Endothelial cell of umbilical vein (primary cell): Measurements from ENCODE around the gene NRXN3. TPM values are rescaled to one million over a fixed set of nuclear protein-coding genes. Genes with fewer than 3 reads are reported as not detected.

Source experiments
- BruUV-seq: library from RNA; stranded (reverse); fragments of 400-500 nt; replicated peaks from 2 replicates; lab custom pipeline; 2021; lab: Mats Ljungman, UMichigan
- CTCF ChIA-PET: fragments of 300-600, 350-600 bp; sonication (Branson Sonifier 250); formaldehyde crosslinking; loops from one replicate; lab custom pipeline; 2021; ENCODE audit warnings: antibody characterized with exemption, inconsistent platforms; lab: Charles Lee
- POLR2A ChIA-PET: fragments of 300-600, 350-600 bp; sonication (Branson Sonifier 250); formaldehyde crosslinking; loops from one replicate; lab custom pipeline; 2021; ENCODE audit warnings: antibody characterized with exemption, inconsistent platforms; lab: Charles Lee
- DNase-seq: peaks from one replicate; pipeline ENCODE4 v3.0.0-alpha.2; 2011; ENCODE audit warnings: low read depth, low spot score
- FAIRE-seq: peaks from 2 replicates; lab custom pipeline; 2011; peaks lifted over from hg19 to GRCh38; lab: Jason Lieb, UNC
- H2AFZ ChIP-seq: 2 replicates; pipeline ENCODE4 v1.6.0; 2012; ENCODE audit warnings: low read depth, low read length, control low read depth, inconsistent platforms
- H3K27ac ChIP-seq: 2 replicates; pipeline ENCODE4 v1.5.1; 2011; ENCODE audit warnings: low read depth, mild to moderate bottlenecking, control low read depth, low read length, moderate library complexity; ENCODE audit not compliant: insufficient read depth
- H3K27me3 ChIP-seq, 2 experiments: 2 replicates each; pipeline versions ENCODE4 v1.6.0 to v1.6.1; 2011; ENCODE audit warnings: low read length in 2 of 2, mixed read lengths in 1 of 2; ENCODE audit not compliant: control insufficient read depth in 2 of 2, insufficient read depth in 2 of 2
- H3K36me3 ChIP-seq, 2 experiments: 2 replicates in 1 of 2; 3 replicates in 1 of 2; pipeline ENCODE4 v1.5.1; 2011; ENCODE audit warnings: low read length in 2 of 2, mild to moderate bottlenecking in 1 of 2, moderate library complexity in 1 of 2; ENCODE audit not compliant: control insufficient read depth in 2 of 2, insufficient read depth in 2 of 2; ENCODE audit errors: extremely low read depth in 1 of 2
- H3K4me1 ChIP-seq: 3 replicates; pipeline ENCODE4 v1.5.1; 2011; ENCODE audit warnings: mild to moderate bottlenecking, low read length; ENCODE audit not compliant: control insufficient read depth, insufficient read depth; ENCODE audit errors: extremely low read depth
- H3K4me2 ChIP-seq: 2 replicates; pipeline ENCODE4 v1.6.1; 2011; ENCODE audit warnings: low read length, control low read depth, mixed read lengths; ENCODE audit not compliant: insufficient read depth
- H3K4me3 ChIP-seq, 3 experiments: fragments of 200-600 bp in 1 of 3; sonication (generic), shearing (Covaris generic) in 1 of 3; replicated peaks in 1 of 3; 2 replicates each; pipeline ENCODE4 v1.5.1; 2011 to 2016; ENCODE audit warnings: control low read depth in 3 of 3, low read length in 3 of 3, mild to moderate bottlenecking in 2 of 3, inconsistent platforms in 1 of 3, low read depth in 1 of 3, moderate library complexity in 1 of 3; ENCODE audit not compliant: insufficient read depth in 1 of 3
- H3K79me2 ChIP-seq: 2 replicates; pipeline ENCODE4 v1.6.0; 2012; ENCODE audit warnings: low read length, inconsistent platforms; ENCODE audit not compliant: control insufficient read depth, insufficient read depth
- H3K9ac ChIP-seq: replicated peaks from 2 replicates; pipeline ENCODE3; 2011; ENCODE audit warnings: low read length, control low read depth; ENCODE audit not compliant: insufficient read depth; ENCODE audit errors: extremely low read depth
- H3K9me1 ChIP-seq: replicated peaks from 3 replicates; pipeline ENCODE4 v1.6.0; 2011; ENCODE audit warnings: mild to moderate bottlenecking, low read length; ENCODE audit not compliant: control insufficient read depth, insufficient read depth; ENCODE audit errors: extremely low read depth
- H3K9me3 ChIP-seq: replicated peaks from 2 replicates; pipeline ENCODE4 v1.5.1; 2012; ENCODE audit warnings: low read length, inconsistent platforms; ENCODE audit not compliant: control insufficient read depth, insufficient read depth
- H4K20me1 ChIP-seq: replicated peaks from 2 replicates; pipeline ENCODE3; 2011; ENCODE audit warnings: mild to moderate bottlenecking, low read length; ENCODE audit not compliant: control insufficient read depth, insufficient read depth; ENCODE audit errors: extremely low read depth
- CTCF ChIP-seq, 2 donors: IDR thresholded peaks; 1 replicate in 1 of 2; 2 replicates in 1 of 2; pipeline ENCODE4 v1.5.1; 2011; ENCODE audit warnings: low read length in 2 of 2, mild to moderate bottlenecking in 2 of 2, moderate library complexity in 2 of 2, control low read depth in 1 of 2, inconsistent platforms in 1 of 2, low read depth in 1 of 2; ENCODE audit not compliant: insufficient read depth in 1 of 2; ENCODE audit errors: extremely low read depth in 1 of 2
- EZH2 ChIP-seq: IDR thresholded peaks from 2 replicates; pipeline ENCODE4 v1.6.1; 2012; ENCODE audit warnings: borderline replicate concordance, low read depth, mild to moderate bottlenecking, moderate library complexity, low read length, inconsistent platforms; ENCODE audit not compliant: severe bottlenecking
- FOS ChIP-seq: IDR thresholded peaks from 2 replicates; pipeline ENCODE4 v1.6.1; 2011; ENCODE audit warnings: mild to moderate bottlenecking, low read length, moderate library complexity, borderline replicate concordance; ENCODE audit not compliant: insufficient read depth
- GATA2 ChIP-seq: IDR thresholded peaks from 2 replicates; pipeline ENCODE4 v1.7.0; 2011; ENCODE audit warnings: low read depth, mild to moderate bottlenecking, moderate library complexity, mixed read lengths, low read length; ENCODE audit not compliant: insufficient read length, insufficient read depth
- JUN ChIP-seq: IDR thresholded peaks from 2 replicates; pipeline ENCODE4 v1.6.1; 2011; ENCODE audit warnings: borderline replicate concordance, low read depth; ENCODE audit not compliant: insufficient read length, insufficient read depth
- MAX ChIP-seq: IDR thresholded peaks from 2 replicates; pipeline ENCODE4 v1.6.1; 2011; ENCODE audit not compliant: insufficient read depth, insufficient read length
- MYC ChIP-seq: IDR thresholded peaks from one replicate; pipeline ENCODE4 v1.6.1; 2011; ENCODE audit warnings: mild to moderate bottlenecking, low read depth, low read length
- POLR2A ChIP-seq: IDR thresholded peaks from 2 replicates; pipeline ENCODE4 v1.6.1; 2012; ENCODE audit warnings: low read depth, mild to moderate bottlenecking, control low read depth, low read length
- POLR2AphosphoS5 ChIP-seq: IDR thresholded peaks from 2 replicates; pipeline ENCODE4 v1.6.1; 2012; ENCODE audit warnings: low read depth, mild to moderate bottlenecking, control low read depth, low read length, moderate library complexity; ENCODE audit not compliant: insufficient read depth
- dilution Hi-C: fragments of 300-500 bp; cut with MboI; formaldehyde crosslinking; loops from one replicate; pipeline ENCODE4 v1.15.0; 2019; ENCODE audit warnings: low sequenced_read_pairs; ENCODE audit not compliant: extremely low pct_ligation_motif_present
- intact Hi-C: fragments of 100-400 bp; cut with micrococcal nuclease; formaldehyde crosslinking; loops from one replicate; pipeline ENCODE4 v1.10.0; 2022
- polyA plus RNA-seq, 4 experiments: library from polyadenylated mRNA; depleted of rRNA in 3 of 4; stranded (reverse) in 3 of 4; unstranded in 1 of 4; fragments of >200 nt; gene quantifications; 2 replicates each; pipeline versions ENCODE4 v1.2.1 to v1.2.3, GENCODE V29; 2011 to 2012; ENCODE audit warnings: missing spikeins in 1 of 4
- total RNA-seq: library from RNA; stranded (reverse); gene quantifications from 2 replicates; pipeline ENCODE4 v1.2.3, GENCODE V29; 2021

Gene NRXN3
- total and polyA plus RNA-seq, 2 donors (not counting 3 experiments of a cell fraction or from before 2014, with no cell fraction given): 0.72 to 4.2 TPM

- Histone ChIP-seq H3K36me3 (no peaks in the 10 kb centered on the region), H2AFZ (no peak overlapping the region), H4K20me1 (no peaks in the 10 kb centered on the region), H3K79me2 (no peaks in the 10 kb centered on the region), H3K4me3 (no peak overlapping the region), H3K4me2 (no peak overlapping the region), H3K9ac (no peak overlapping the region), H3K27me3 (no peaks in the 10 kb centered on the region), H3K9me3 (peaks cover 5% of the 10 kb centered on the region), H3K9me1 (no peaks in the 10 kb centered on the region), H3K4me1 (no peaks in the 10 kb centered on the region), H3K27ac (no peak overlapping the region)
- ChIA-PET CTCF (no interaction called here), POLR2A (interaction anchor here (0.7 kb wide), 1 partner anchor 592 kb away, joined by 3 read pairs; no protein-coding TSS in a partner anchor)
- intact Hi-C loops: no loop called here
- FAIRE-seq (no peak), DNase-seq (no peak)
- no peak for TF ChIP-seq MYC
- TF ChIP-seq FOS: no peak
- TF ChIP-seq CTCF (IDR thresholded peaks at IDR 0.05; ENCODE audit: extremely low read depth in 1 of 2, insufficient read depth in 1 of 2, low read depth in 1 of 2, low read length in 2 of 2): no peak
- no peak for TF ChIP-seq POLR2A
- no peak for TF ChIP-seq MAX
- TF ChIP-seq POLR2AphosphoS5: no peak
- no peak for TF ChIP-seq JUN
- no peak for TF ChIP-seq EZH2
- TF ChIP-seq GATA2: no peak
- BruUV-seq: no TSS peak
- dilution Hi-C loops: no loop called here
Observed at GRCh38 chr14:79791055-79791732, 1621.0 kb downstream of the NRXN3 start.
